K562 (cell line): ENCODE data around the gene FSTL4. TPM values are rescaled to one million over a fixed set of nuclear protein-coding genes. Genes with fewer than 3 reads are reported as not detected.

Experiments used
- ATAC-seq: fragments of 200-7000 bp; cut with Tn5 transposase; 3 replicates; pipeline ENCODE4 v1.9.1; 2020; ENCODE audit warnings: moderate library complexity
- BruUV-seq: library from RNA; stranded (reverse); fragments of 400-500 nt; replicated peaks from 2 replicates; lab custom pipeline; 2021; lab: Mats Ljungman, UMichigan
- CTCF ChIA-PET: fragments of 300-600 bp; formaldehyde crosslinking; extraction: SDS; loops from one replicate; lab custom pipeline; 2021; ENCODE audit warnings: low intra/inter-chr PET ratio; lab: Yijun Ruan, JAX
- POLR2A ChIA-PET: fragments of 300-600, 350-650 bp; sonication (Branson Sonifier 250); formaldehyde crosslinking; extraction: SDS; loops from one replicate; lab custom pipeline; 2021; ENCODE audit warnings: antibody characterized with exemption, inconsistent platforms; lab: Yijun Ruan, JAX
- DNase-seq, 4 experiments: peaks; one replicate each; pipeline versions ENCODE4 v3.0.0 to v3.0.0-alpha.2; 2011 to 2018; ENCODE audit warnings: low spot score in 3 of 4, mixed read lengths in 3 of 4; ENCODE audit errors: extremely low read depth in 1 of 4
- FAIRE-seq: peaks from 2 replicates; lab custom pipeline; 2011; peaks lifted over from hg19 to GRCh38; lab: Jason Lieb, UNC
- H2AFZ ChIP-seq: 2 replicates; pipeline ENCODE4 v1.6.0; 2011; ENCODE audit warnings: low read depth, low read length, control low read depth, inconsistent platforms
- H3K27ac ChIP-seq: fragments of 200-600 bp; 3 replicates; pipeline ENCODE4 v1.8.0; 2011; ENCODE audit warnings: low read depth, mild to moderate bottlenecking, control low read depth, inconsistent platforms, low read length, moderate library complexity, mixed read lengths; ENCODE audit errors: extremely low read depth
- H3K27me3 ChIP-seq, 2 experiments: fragments of 300-600 bp in 1 of 2; 2 replicates in 1 of 2; 3 replicates in 1 of 2; pipeline versions ENCODE4 v1.6.0 to v1.8.0; 2011; ENCODE audit warnings: inconsistent platforms in 2 of 2, low read length in 2 of 2, mild to moderate bottlenecking in 1 of 2, mixed read lengths in 1 of 2, moderate library complexity in 1 of 2; ENCODE audit not compliant: control insufficient read depth in 2 of 2, insufficient read depth in 2 of 2
- H3K36me3 ChIP-seq: fragments of 300-600 bp; 3 replicates; pipeline ENCODE4 v1.8.0; 2011; ENCODE audit warnings: mild to moderate bottlenecking, low read length, inconsistent platforms; ENCODE audit not compliant: control insufficient read depth, insufficient read depth
- H3K4me1 ChIP-seq, 2 experiments: fragments of 200-600 bp in 1 of 2; replicated peaks in 1 of 2; 2 replicates in 1 of 2; 3 replicates in 1 of 2; pipeline versions ENCODE4 v1.5.1 to v1.8.0; 2011; ENCODE audit warnings: inconsistent platforms in 2 of 2, low read length in 2 of 2, mild to moderate bottlenecking in 1 of 2, mixed read lengths in 1 of 2, moderate library complexity in 1 of 2; ENCODE audit not compliant: control insufficient read depth in 2 of 2, insufficient read depth in 2 of 2
- H3K4me2 ChIP-seq: 2 replicates; pipeline ENCODE4 v1.6.1; 2011; ENCODE audit warnings: low read length, control low read depth, inconsistent platforms, mixed read lengths; ENCODE audit not compliant: insufficient read depth
- H3K4me3 ChIP-seq: fragments of 200-600 bp; sonication (generic), shearing (Covaris generic); 2 replicates; pipeline ENCODE4 v1.5.1; 2016; ENCODE audit warnings: control low read depth, inconsistent platforms
- H3K79me2 ChIP-seq: fragments of 200-600 bp; 3 replicates; pipeline ENCODE4 v1.8.0; 2011; ENCODE audit warnings: low read length, inconsistent platforms; ENCODE audit not compliant: control insufficient read depth, insufficient read depth
- H3K9ac ChIP-seq, 2 experiments: 2 replicates each; pipeline versions ENCODE4 v1.6.0 to v1.6.1; 2011; ENCODE audit warnings: low read depth in 2 of 2, low read length in 2 of 2, control low read depth in 1 of 2, inconsistent platforms in 1 of 2, mild to moderate bottlenecking in 1 of 2, mixed read lengths in 1 of 2; ENCODE audit not compliant: insufficient read depth in 1 of 2
- H3K9me1 ChIP-seq: one replicate; pipeline ENCODE4 v1.6.0; 2011; ENCODE audit warnings: inconsistent platforms, mild to moderate bottlenecking, low read length, moderate library complexity; ENCODE audit not compliant: control insufficient read depth, insufficient read depth
- H3K9me3 ChIP-seq: replicated peaks from 2 replicates; pipeline ENCODE4 v1.5.1; 2011; ENCODE audit warnings: low read depth, low read length, inconsistent platforms; ENCODE audit not compliant: control insufficient read depth, insufficient read depth
- H4K20me1 ChIP-seq: replicated peaks from 2 replicates; pipeline ENCODE4 v1.6.1; 2011; ENCODE audit warnings: low read length, inconsistent platforms, mixed read lengths; ENCODE audit not compliant: control insufficient read depth, insufficient read depth
- ATF1 ChIP-seq, 2 experiments: fragments of 450-650 bp in 1 of 2; IDR thresholded peaks; 2 replicates each; pipeline ENCODE4 v1.6.1; 2016; ENCODE audit warnings: missing compliant biosample characterization in 1 of 2, missing genetic modification characterization in 1 of 2
- CBX1 ChIP-seq: sonication (generic); IDR thresholded peaks from 2 replicates; pipeline ENCODE4 v1.6.1; 2016; ENCODE audit warnings: antibody characterized with exemption, low read depth, mild to moderate bottlenecking
- CBX8 ChIP-seq: fragments of 200-600 bp; sonication (generic); IDR thresholded peaks from 2 replicates; pipeline ENCODE4 v1.6.1; 2012; ENCODE audit warnings: borderline replicate concordance, mixed run types, low read depth, mild to moderate bottlenecking, moderate library complexity, mixed read lengths, low read length, control low read depth, inconsistent platforms; ENCODE audit not compliant: poor library complexity, severe bottlenecking; ENCODE audit errors: extremely low read depth
- KLF1 ChIP-seq: fragments of 450-650 bp; IDR thresholded peaks from 2 replicates; pipeline ENCODE4 v1.6.1; 2016; ENCODE audit warnings: missing genetic modification characterization, missing compliant biosample characterization
- LCOR ChIP-seq: sonication (generic); formaldehyde crosslinking; IDR thresholded peaks from 2 replicates; pipeline ENCODE4 v1.8.0; 2022; ENCODE audit warnings: mild to moderate bottlenecking, missing genetic modification reagents
- MCM7 ChIP-seq, 2 experiments: fragments of 450-650 bp; IDR thresholded peaks; 2 replicates each; pipeline ENCODE4 v1.6.1; 2016 to 2018
- MTF1 ChIP-seq: fragments of 250-450 bp; sonication (Bioruptor Pico); IDR thresholded peaks from 2 replicates; pipeline ENCODE4 v1.9.0; 2021; ENCODE audit warnings: moderate library complexity, mild to moderate bottlenecking, inconsistent platforms, borderline replicate concordance
- NR2F6 ChIP-seq: fragments of 450-650 bp; formaldehyde crosslinking; IDR thresholded peaks from 2 replicates; pipeline ENCODE4 v1.4.0; 2020; ENCODE audit warnings: mild to moderate bottlenecking
- SPI1 ChIP-seq: IDR thresholded peaks from 2 replicates; pipeline ENCODE4 v1.6.1; 2011; ENCODE audit warnings: low read depth, low read length, control low read depth, borderline replicate concordance
- SRSF9 ChIP-seq: fragments of 200-400 bp; formaldehyde crosslinking; IDR thresholded peaks from 2 replicates; pipeline ENCODE4 v1.6.1; 2017; ENCODE audit warnings: low read depth, low read length, borderline replicate concordance
- WHSC1 ChIP-seq: IDR thresholded peaks from one replicate; pipeline ENCODE4 v1.6.1; 2012; ENCODE audit warnings: low read length, control low read depth, inconsistent platforms
- ZBED1 ChIP-seq: IDR thresholded peaks from 2 replicates; pipeline ENCODE4 v1.6.1; 2014
- ZC3H4 ChIP-seq: sonication (generic); formaldehyde crosslinking; IDR thresholded peaks from 2 replicates; pipeline ENCODE4 v1.9.0; 2021; ENCODE audit warnings: missing genetic modification reagents, borderline replicate concordance
- ZNF174 ChIP-seq: fragments of 250-450 bp; sonication (Bioruptor Pico); IDR thresholded peaks from 2 replicates; pipeline ENCODE4 v1.4.0; 2020; ENCODE audit warnings: mild to moderate bottlenecking
- ZNF583 ChIP-seq: fragments of 250-450 bp; sonication (Bioruptor Pico); IDR thresholded peaks from 2 replicates; pipeline ENCODE4 v1.4.0; 2020
- ZNF76 ChIP-seq: fragments of 250-450 bp; sonication (Bioruptor Pico); IDR thresholded peaks from 2 replicates; pipeline ENCODE4 v1.4.0; 2020; ENCODE audit warnings: mild to moderate bottlenecking, moderate library complexity, borderline replicate concordance
- WGBS: fragments of 100-300 bp; shearing (Covaris generic); methylation state at CpG from one replicate; pipeline ENCODE4 v1.1.6; 2016; ENCODE audit warnings: low coverage, mixed read lengths; ENCODE audit not compliant: insufficient coverage; ENCODE audit errors: missing lambda C conversion rate; 5-methylcytosine and 5-hydroxymethylcytosine counted together
- in situ Hi-C: fragments of 300-500 bp; cut with MboI; formaldehyde crosslinking; loops from 4 replicates; pipeline ENCODE4 v1.15.0; 2018; ENCODE audit warnings: inconsistent platforms, mixed read lengths
- intact Hi-C: fragments of 100-400 bp; cut with micrococcal nuclease; formaldehyde crosslinking; loops from 2 replicates; pipeline ENCODE4 v1.14.2; 2022
- polyA plus RNA-seq, 8 experiments: library from polyadenylated mRNA; depleted of rRNA in 4 of 8; stranded (reverse) in 5 of 8; unstranded in 3 of 8; fragments of >200 nt; fragmentation: Nextera tagmentation in 2 of 8; fragmentation: Illumina TruSeq in 1 of 8; extraction: Ambion mirVana in 2 of 8; extraction: Trizol in 1 of 8; gene quantifications; 2 replicates each; pipeline versions ENCODE4 v1.2.1 to v1.2.3, GENCODE V29; 2011 to 2014; ENCODE audit warnings: inconsistent platforms in 1 of 8, missing spikeins in 1 of 8
- total RNA-seq, 7 experiments: library from RNA; depleted of rRNA in 6 of 7; stranded (reverse); fragments of >200 nt in 6 of 7; fragmentation: Illumina TruSeq in 2 of 7; extraction: Trizol in 2 of 7; gene quantifications; 2 replicates each; pipeline versions ENCODE4 v1.2.1 to v1.2.3, GENCODE V29; 2011 to 2021; ENCODE audit warnings: low replicate concordance in 1 of 7
- TF ChIP-seq, protein P1 (sequence below): fragments of 250-450 bp; sonication (Bioruptor Pico); IDR thresholded peaks from 2 replicates; pipeline ENCODE4 v1.5.0; 2020; ENCODE audit warnings: mild to moderate bottlenecking, borderline replicate concordance
- TF ChIP-seq, protein P2 (sequence below): fragments of 250-450 bp; sonication (Bioruptor Pico); IDR thresholded peaks from 2 replicates; pipeline ENCODE4 v1.8.0; 2022; ENCODE audit warnings: inconsistent platforms

FSTL4 gene
- total and polyA plus RNA-seq, 9 of the 15 experiments (the other 6 are each of a cell fraction or from before 2014, with no cell fraction given) = 0.08 to 0.18 (median 0.10) TPM; not detected in 5

GRCh38 chr5:133363807-133364587 is 248.3 kb downstream of the FSTL4 start:
- Histone ChIP-seq H2AFZ (no peak overlapping the region), H3K4me1 (no peaks in the 10 kb centered on the region), H4K20me1 (no peaks in the 10 kb centered on the region), H3K4me3 (no peak overlapping the region), H3K4me2 (no peak overlapping the region), H3K9ac (no peak overlapping the region), H3K36me3 (no peaks in the 10 kb centered on the region), H3K79me2 (no peaks in the 10 kb centered on the region), H3K27ac (no peak overlapping the region), H3K27me3 (peaks cover 29 to 50% of the 10 kb centered on the region in 2 experiments), H3K9me3 (no peaks in the 10 kb centered on the region), H3K9me1 (no peaks in the 10 kb centered on the region)
- DNase-seq (no peak), FAIRE-seq (no peak), ATAC-seq (no peak)
- ChIA-PET CTCF (no interaction called here), POLR2A (interaction anchor here (0.7 kb wide), 1 partner anchor 129 kb away, joined by 3 read pairs; no protein-coding TSS in a partner anchor)
- in situ Hi-C loops = no loop called here
- WGBS = 2% methylated on average over 10 of the region's 10 CpGs
- intact Hi-C loops = loop anchor here (10.0 kb wide), 1 partner anchor 101 kb away; no protein-coding TSS in a partner anchor
- BruUV-seq = no TSS peak
- TF ChIP-seq, protein P1, sequence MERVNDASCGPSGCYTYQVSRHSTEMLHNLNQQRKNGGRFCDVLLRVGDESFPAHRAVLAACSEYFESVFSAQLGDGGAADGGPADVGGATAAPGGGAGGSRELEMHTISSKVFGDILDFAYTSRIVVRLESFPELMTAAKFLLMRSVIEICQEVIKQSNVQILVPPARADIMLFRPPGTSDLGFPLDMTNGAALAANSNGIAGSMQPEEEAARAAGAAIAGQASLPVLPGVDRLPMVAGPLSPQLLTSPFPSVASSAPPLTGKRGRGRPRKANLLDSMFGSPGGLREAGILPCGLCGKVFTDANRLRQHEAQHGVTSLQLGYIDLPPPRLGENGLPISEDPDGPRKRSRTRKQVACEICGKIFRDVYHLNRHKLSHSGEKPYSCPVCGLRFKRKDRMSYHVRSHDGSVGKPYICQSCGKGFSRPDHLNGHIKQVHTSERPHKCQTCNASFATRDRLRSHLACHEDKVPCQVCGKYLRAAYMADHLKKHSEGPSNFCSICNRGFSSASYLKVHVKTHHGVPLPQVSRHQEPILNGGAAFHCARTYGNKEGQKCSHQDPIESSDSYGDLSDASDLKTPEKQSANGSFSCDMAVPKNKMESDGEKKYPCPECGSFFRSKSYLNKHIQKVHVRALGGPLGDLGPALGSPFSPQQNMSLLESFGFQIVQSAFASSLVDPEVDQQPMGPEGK (CRISPR knock-in tag) = no peak
- TF ChIP-seq, protein P2, sequence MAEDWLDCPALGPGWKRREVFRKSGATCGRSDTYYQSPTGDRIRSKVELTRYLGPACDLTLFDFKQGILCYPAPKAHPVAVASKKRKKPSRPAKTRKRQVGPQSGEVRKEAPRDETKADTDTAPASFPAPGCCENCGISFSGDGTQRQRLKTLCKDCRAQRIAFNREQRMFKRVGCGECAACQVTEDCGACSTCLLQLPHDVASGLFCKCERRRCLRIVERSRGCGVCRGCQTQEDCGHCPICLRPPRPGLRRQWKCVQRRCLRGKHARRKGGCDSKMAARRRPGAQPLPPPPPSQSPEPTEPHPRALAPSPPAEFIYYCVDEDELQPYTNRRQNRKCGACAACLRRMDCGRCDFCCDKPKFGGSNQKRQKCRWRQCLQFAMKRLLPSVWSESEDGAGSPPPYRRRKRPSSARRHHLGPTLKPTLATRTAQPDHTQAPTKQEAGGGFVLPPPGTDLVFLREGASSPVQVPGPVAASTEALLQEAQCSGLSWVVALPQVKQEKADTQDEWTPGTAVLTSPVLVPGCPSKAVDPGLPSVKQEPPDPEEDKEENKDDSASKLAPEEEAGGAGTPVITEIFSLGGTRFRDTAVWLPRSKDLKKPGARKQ (CRISPR knock-in tag) = no peak
- TF ChIP-seq CBX8 = no peak
- no peak for TF ChIP-seq ZNF76 (CRISPR knock-in tag)
- TF ChIP-seq WHSC1 = no peak
- TF ChIP-seq ATF1 (CRISPR knock-in tag; IDR thresholded peaks at IDR 0.05) = no peak
- no peak for TF ChIP-seq ATF1 (tag; IDR thresholded peaks at IDR 0.05)
- TF ChIP-seq ZC3H4 (CRISPR knock-in tag) = no peak
- TF ChIP-seq ZBED1 = no peak
- TF ChIP-seq SPI1 = no peak
- TF ChIP-seq ZNF583 = no peak
- TF ChIP-seq SRSF9 = no peak
- no peak for TF ChIP-seq ZNF174 (CRISPR knock-in tag)
- TF ChIP-seq MCM7 (IDR thresholded peaks at IDR 0.05) = no peak
- no peak for TF ChIP-seq MTF1 (CRISPR knock-in tag)
- TF ChIP-seq NR2F6 = no peak
- no peak for TF ChIP-seq KLF1 (tag)
- TF ChIP-seq CBX1 = no peak
- TF ChIP-seq LCOR (CRISPR knock-in tag) = no peak
